GM18873 (cell line): ENCODE data around the gene SORBS1.

Experiments
- ATAC-seq: cut with Tn5 transposase; IDR thresholded peaks from one replicate; pipeline ENCODE4 v1.9.1; 2021; ENCODE audit warnings: mild to moderate bottlenecking, moderate library complexity, moderate number of reproducible peaks; ENCODE audit not compliant: unreplicated experiment, low FRiP score

SORBS1 gene

GRCh38 chr10:95445223-95445836 is 115.8 kb downstream of the SORBS1 start:
- no peak for ATAC-seq

- no peak for ATAC-seq
Measured at GRCh38 chr10:95444792-95445191, 116.4 kb downstream of the SORBS1 start.

- ATAC-seq: no peak
Measured at GRCh38 chr10:95443636-95444035, 117.5 kb downstream of the SORBS1 start.

- ATAC-seq: no peak
Measured at GRCh38 chr10:95442341-95442740, 118.8 kb downstream of the SORBS1 start.

GRCh38 chr10:95441547-95441923 is 119.6 kb downstream of the SORBS1 start:
- ATAC-seq: peak; percentile 24

GRCh38 chr10:95440756-95441546 is 120.2 kb downstream of the SORBS1 start:
- ATAC-seq: peak; percentile 89

- no peak for ATAC-seq
Measured at GRCh38 chr10:95440038-95440725, 121.0 kb downstream of the SORBS1 start.

- ATAC-seq: no peak
Measured at GRCh38 chr10:95438781-95439180, 122.4 kb downstream of the SORBS1 start.

GRCh38 chr10:95437669-95438068 is 123.5 kb downstream of the SORBS1 start:
- ATAC-seq: no peak

GRCh38 chr10:95435548-95436279 is 125.5 kb downstream of the SORBS1 start:
- no peak for ATAC-seq

GRCh38 chr10:95434583-95434982 is 126.6 kb downstream of the SORBS1 start:
- no peak for ATAC-seq

GRCh38 chr10:95431900-95432342 is 129.2 kb downstream of the SORBS1 start:
- ATAC-seq: peak; percentile 57

- ATAC-seq: peak; percentile 62
Measured at GRCh38 chr10:95430231-95430951, 130.8 kb downstream of the SORBS1 start.

- ATAC-seq: no peak
Measured at GRCh38 chr10:95429639-95430038, 131.5 kb downstream of the SORBS1 start.

- ATAC-seq: no peak
Measured at GRCh38 chr10:95428701-95429100, 132.5 kb downstream of the SORBS1 start.

GRCh38 chr10:95426482-95426881 is 134.7 kb downstream of the SORBS1 start:
- no peak for ATAC-seq

- ATAC-seq: no peak
Measured at GRCh38 chr10:95425592-95426465, 135.3 kb downstream of the SORBS1 start.

- no peak for ATAC-seq
Measured at GRCh38 chr10:95423164-95424005, 137.8 kb downstream of the SORBS1 start.
